ENCODE results near the gene PPP1R13B.

Gene PPP1R13B

GRCh38 chr14:103856607-103857006 is 9.2 kb upstream of the PPP1R13B start:
- no peaks in the 10 kb centered on the region for H3K9me3 ChIP-seq (ENCODE audit: insufficient read depth, low read length)
- no peak overlapping the region for H3K4me3 ChIP-seq (ENCODE audit: insufficient read length, low read depth)
- no peaks in the 10 kb centered on the region for H3K36me3 ChIP-seq (ENCODE audit: insufficient read depth, insufficient read length, low read length)
- H3K27me3 ChIP-seq (ENCODE audit: insufficient read depth, insufficient read length), result no peaks in the 10 kb centered on the region
- TF ChIP-seq ZNF274 (IDR thresholded peaks at IDR 0.05; ENCODE audit: low read depth, low read length), result no peak
- no peak for TF ChIP-seq YY1 (IDR thresholded peaks at IDR 0.05; ENCODE audit: insufficient read depth, insufficient read length)
- TF ChIP-seq SUZ12 (IDR thresholded peaks at IDR 0.05; ENCODE audit: extremely low read depth, insufficient read depth, insufficient read length), result no peak
- peaks cover 6% of the 10 kb centered on the region for H3K4me1 ChIP-seq (ENCODE audit: insufficient read depth, insufficient read length)
- no peak overlapping the region for H3K9ac ChIP-seq (ENCODE audit: insufficient read length, low read depth)
- no peak for DNase-seq (ENCODE audit: low read depth, low spot score)

- Histone ChIP-seq H3K27me3 (ENCODE audit: insufficient read depth, insufficient read length) (no peaks in the 10 kb centered on the region), H3K9me3 (ENCODE audit: insufficient read depth, low read length) (no peaks in the 10 kb centered on the region), H3K4me1 (ENCODE audit: insufficient read depth, insufficient read length) (peaks cover 6% of the 10 kb centered on the region), H3K36me3 (ENCODE audit: insufficient read depth, insufficient read length, low read length) (no peaks in the 10 kb centered on the region), H3K9ac (ENCODE audit: insufficient read length, low read depth) (no peak overlapping the region), H3K4me3 (ENCODE audit: insufficient read length, low read depth) (no peak overlapping the region)
- DNase-seq (ENCODE audit: low read depth, low spot score), result no peak
- TF ChIP-seq SUZ12 (IDR thresholded peaks at IDR 0.05; ENCODE audit: extremely low read depth, insufficient read depth, insufficient read length) (no peak), ZNF274 (IDR thresholded peaks at IDR 0.05; ENCODE audit: low read depth, low read length) (no peak)
Observed at GRCh38 chr14:103856105-103856504, 8.7 kb upstream of the PPP1R13B start.

- Histone ChIP-seq H3K36me3 (ENCODE audit: insufficient read depth, insufficient read length, low read length) (no peaks in the 10 kb centered on the region), H3K27me3 (ENCODE audit: insufficient read depth, insufficient read length) (no peaks in the 10 kb centered on the region), H3K9me3 (ENCODE audit: insufficient read depth, low read length) (no peaks in the 10 kb centered on the region), H3K9ac (ENCODE audit: insufficient read length, low read depth) (peak overlapping the region; percentile 21), H3K4me3 (ENCODE audit: insufficient read length, low read depth) (no peak overlapping the region), H3K4me1 (ENCODE audit: insufficient read depth, insufficient read length) (peaks cover 6% of the 10 kb centered on the region)
- no peak for DNase-seq (ENCODE audit: low read depth, low spot score)
- TF ChIP-seq SUZ12 (IDR thresholded peaks at IDR 0.05; ENCODE audit: extremely low read depth, insufficient read depth, insufficient read length), result no peak
- TF ChIP-seq ZNF274 (IDR thresholded peaks at IDR 0.05; ENCODE audit: low read depth, low read length), result no peak
- no peak for TF ChIP-seq YY1 (IDR thresholded peaks at IDR 0.05; ENCODE audit: insufficient read depth, insufficient read length)
Observed at GRCh38 chr14:103855734-103856095, 8.3 kb upstream of the PPP1R13B start.

DNA sequence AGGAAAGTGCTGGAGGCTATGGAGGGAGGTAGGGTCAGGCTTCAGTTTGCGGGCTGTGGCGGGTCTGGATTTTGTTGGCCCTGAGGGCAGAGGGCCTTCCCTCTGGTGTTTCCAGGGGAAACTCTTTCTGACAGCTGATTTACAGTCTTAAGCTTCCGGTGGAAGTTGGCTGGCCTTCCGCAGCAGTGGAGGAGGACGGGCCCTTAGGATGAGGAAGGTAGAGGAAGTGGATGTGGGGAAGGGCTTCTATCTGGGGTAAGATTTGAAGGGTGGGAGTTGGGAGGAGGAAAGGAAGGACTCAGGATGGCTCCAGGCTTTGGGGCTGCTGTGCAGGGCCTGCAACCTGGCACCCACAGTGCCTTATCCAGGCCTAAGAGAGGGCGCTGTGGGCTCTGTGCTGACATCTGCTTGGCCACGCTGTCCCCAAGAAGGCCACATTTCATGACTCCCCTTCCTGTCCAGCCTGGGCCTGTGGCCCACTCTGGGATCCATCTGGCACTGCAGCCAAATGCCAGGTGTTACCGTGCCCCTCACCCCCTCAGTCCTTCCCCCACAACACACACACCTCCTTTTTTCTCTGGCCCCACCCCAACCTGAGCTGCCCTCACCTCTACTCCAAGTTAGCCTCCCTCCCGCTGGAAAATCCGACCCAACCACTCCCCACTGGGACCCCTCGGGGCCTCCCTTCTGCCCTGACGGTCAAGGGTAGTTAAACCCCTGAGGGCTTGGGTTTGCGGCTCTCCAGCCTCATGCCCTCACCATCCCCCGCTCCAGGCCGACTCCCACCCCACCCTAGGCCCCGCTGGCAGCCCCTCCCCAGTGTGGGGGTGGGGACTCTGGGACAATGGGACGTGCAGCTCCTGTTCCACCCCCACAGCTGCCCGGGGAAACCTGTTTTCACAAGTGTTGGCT is 7.7 kb upstream of the PPP1R13B start:
- peak overlapping the region; percentile 72 for H3K9ac ChIP-seq (ENCODE audit: insufficient read length, low read depth)

DNA sequence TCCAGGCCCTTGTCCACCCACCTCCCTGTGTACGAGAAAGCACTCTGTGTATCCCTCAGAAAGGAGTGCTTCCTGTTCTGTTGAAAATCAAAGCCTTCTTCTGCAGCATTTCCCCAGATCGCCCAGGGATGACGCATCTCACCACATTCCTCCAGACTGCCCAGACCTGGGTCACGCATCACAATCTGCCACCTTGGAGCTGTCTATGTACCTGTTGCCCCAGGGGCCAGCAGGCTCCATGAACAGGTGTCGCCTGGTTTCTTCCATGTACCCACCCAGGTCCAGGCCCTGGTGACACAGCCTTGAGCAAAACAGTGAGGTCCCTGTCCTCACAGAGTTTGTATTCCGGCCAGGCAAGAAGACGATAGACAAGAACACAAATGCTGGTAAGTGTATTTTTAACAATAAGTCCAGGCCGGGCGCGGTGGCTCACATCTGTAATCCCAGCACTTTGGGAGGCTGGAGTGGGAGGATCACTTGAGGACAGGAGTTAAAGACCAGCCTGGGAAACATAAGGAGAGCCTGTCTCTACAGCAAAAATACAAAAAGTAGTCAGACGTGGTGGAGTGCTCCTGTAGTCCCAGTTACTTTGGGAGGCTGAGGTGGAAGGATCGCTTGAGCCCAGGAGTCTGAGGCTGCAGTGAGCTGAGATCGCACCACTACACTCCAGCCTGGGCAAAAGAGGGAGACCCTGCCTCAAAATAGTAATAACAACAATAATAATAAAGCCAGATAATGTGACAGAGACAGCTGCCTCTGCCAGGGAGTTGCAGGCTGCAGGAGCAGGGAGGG is 6.8 kb upstream of the PPP1R13B start:
- Histone ChIP-seq H3K27me3 (ENCODE audit: insufficient read depth, insufficient read length) (peaks cover 8% of the 10 kb centered on the region), H3K4me3 (ENCODE audit: insufficient read length, low read depth) (no peak overlapping the region), H3K4me1 (ENCODE audit: insufficient read depth, insufficient read length) (peaks cover 6% of the 10 kb centered on the region), H3K9ac (ENCODE audit: insufficient read length, low read depth) (no peak overlapping the region), H3K36me3 (ENCODE audit: insufficient read depth, insufficient read length, low read length) (no peaks in the 10 kb centered on the region), H3K9me3 (ENCODE audit: insufficient read depth, low read length) (no peaks in the 10 kb centered on the region)
- no peak for DNase-seq (ENCODE audit: low read depth, low spot score)
- TF ChIP-seq SUZ12 (IDR thresholded peaks at IDR 0.05; ENCODE audit: extremely low read depth, insufficient read depth, insufficient read length), result no peak
- no peak for TF ChIP-seq ZNF274 (IDR thresholded peaks at IDR 0.05; ENCODE audit: low read depth, low read length)
- no peak for TF ChIP-seq YY1 (IDR thresholded peaks at IDR 0.05; ENCODE audit: insufficient read depth, insufficient read length)

More for the DNA sequence above, 7.7 kb upstream of the PPP1R13B start:
- no peak for DNase-seq (ENCODE audit: low read depth, low spot score)
- peaks cover 6% of the 10 kb centered on the region for H3K4me1 ChIP-seq (ENCODE audit: insufficient read depth, insufficient read length)
- H3K27me3 ChIP-seq (ENCODE audit: insufficient read depth, insufficient read length), result no peaks in the 10 kb centered on the region
- no peak for TF ChIP-seq ZNF274 (IDR thresholded peaks at IDR 0.05; ENCODE audit: low read depth, low read length)
- TF ChIP-seq SUZ12 (IDR thresholded peaks at IDR 0.05; ENCODE audit: extremely low read depth, insufficient read depth, insufficient read length), result no peak
- no peak for TF ChIP-seq YY1 (IDR thresholded peaks at IDR 0.05; ENCODE audit: insufficient read depth, insufficient read length)
- H3K36me3 ChIP-seq (ENCODE audit: insufficient read depth, insufficient read length, low read length), result no peaks in the 10 kb centered on the region
- H3K4me3 ChIP-seq (ENCODE audit: insufficient read length, low read depth), result no peak overlapping the region
- H3K9me3 ChIP-seq (ENCODE audit: insufficient read depth, low read length), result no peaks in the 10 kb centered on the region

DNA sequence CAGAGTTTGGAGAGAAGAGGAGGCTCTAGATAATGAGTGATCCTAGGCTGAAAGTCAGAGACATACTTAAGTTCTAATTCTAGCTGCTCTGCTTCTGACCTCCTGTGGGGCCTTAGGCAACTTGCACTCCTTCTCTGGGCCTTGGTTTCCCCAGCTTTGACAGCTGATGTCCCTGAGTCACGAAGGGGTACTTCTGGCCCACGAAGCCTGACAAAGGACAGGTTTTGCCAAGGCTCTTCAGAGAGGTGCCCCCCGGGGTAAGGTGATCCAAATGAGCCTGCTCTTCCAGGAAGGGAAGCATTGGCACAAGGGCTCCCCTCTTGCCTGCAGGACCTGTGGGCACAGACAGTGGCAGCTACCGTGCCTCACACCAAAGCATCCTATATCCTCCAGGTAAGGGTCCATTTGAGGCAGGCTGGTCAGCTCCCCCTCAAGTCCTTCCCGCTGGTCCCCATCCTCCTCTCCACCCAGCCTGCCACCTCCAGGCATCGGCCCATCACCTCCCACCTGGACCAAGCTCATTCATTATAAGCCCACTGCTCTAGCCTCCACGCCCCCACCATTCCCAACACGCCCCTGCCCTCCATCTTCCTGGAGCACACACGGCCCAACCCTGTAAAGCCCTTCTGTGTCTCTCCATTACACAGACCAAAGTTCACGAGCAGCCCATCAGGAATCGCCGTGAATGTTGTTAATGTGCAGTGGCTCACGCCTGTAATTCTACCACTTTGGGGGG is 1.9 kb upstream of the PPP1R13B start:
- Histone ChIP-seq H3K9ac (ENCODE audit: insufficient read length, low read depth) (no peak overlapping the region), H3K9me3 (ENCODE audit: insufficient read depth, low read length) (no peaks in the 10 kb centered on the region), H3K36me3 (ENCODE audit: insufficient read depth, insufficient read length, low read length) (no peaks in the 10 kb centered on the region), H3K4me3 (ENCODE audit: insufficient read length, low read depth) (no peak overlapping the region), H3K27me3 (ENCODE audit: insufficient read depth, insufficient read length) (peaks cover 44% of the 10 kb centered on the region), H3K4me1 (ENCODE audit: insufficient read depth, insufficient read length) (no peaks in the 10 kb centered on the region)
- TF ChIP-seq ZNF274 (IDR thresholded peaks at IDR 0.05; ENCODE audit: low read depth, low read length), result no peak
- TF ChIP-seq YY1 (IDR thresholded peaks at IDR 0.05; ENCODE audit: insufficient read depth, insufficient read length), result no peak
- no peak for TF ChIP-seq SUZ12 (IDR thresholded peaks at IDR 0.05; ENCODE audit: extremely low read depth, insufficient read depth, insufficient read length)
- no peak for DNase-seq (ENCODE audit: low read depth, low spot score)
